ENCODE results near the gene GPR18.

- TF ChIP-seq CTCF (IDR thresholded peaks at IDR 0.05; ENCODE audit: insufficient read depth, low read length, poor library complexity, severe bottlenecking) (no peak), EZH2phosphoT487 (conservative IDR thresholded peaks at IDR 0.05; ENCODE audit: low read length) (no peak)
Measured at GRCh38 chr13:99251921-99252320, 6.3 kb downstream of the GPR18 start.
